GM12873 (cell line): ENCODE results near the gene TRAF3.

Experiments used
- CTCF ChIP-seq: IDR thresholded peaks from 2 replicates; pipeline ENCODE4 v1.5.1; 2012; ENCODE audit warnings: low read depth, mild to moderate bottlenecking, moderate library complexity, low read length, control low read depth; ENCODE audit not compliant: insufficient read depth; ENCODE audit errors: missing control alignments

The TRAF3 gene

DNA sequence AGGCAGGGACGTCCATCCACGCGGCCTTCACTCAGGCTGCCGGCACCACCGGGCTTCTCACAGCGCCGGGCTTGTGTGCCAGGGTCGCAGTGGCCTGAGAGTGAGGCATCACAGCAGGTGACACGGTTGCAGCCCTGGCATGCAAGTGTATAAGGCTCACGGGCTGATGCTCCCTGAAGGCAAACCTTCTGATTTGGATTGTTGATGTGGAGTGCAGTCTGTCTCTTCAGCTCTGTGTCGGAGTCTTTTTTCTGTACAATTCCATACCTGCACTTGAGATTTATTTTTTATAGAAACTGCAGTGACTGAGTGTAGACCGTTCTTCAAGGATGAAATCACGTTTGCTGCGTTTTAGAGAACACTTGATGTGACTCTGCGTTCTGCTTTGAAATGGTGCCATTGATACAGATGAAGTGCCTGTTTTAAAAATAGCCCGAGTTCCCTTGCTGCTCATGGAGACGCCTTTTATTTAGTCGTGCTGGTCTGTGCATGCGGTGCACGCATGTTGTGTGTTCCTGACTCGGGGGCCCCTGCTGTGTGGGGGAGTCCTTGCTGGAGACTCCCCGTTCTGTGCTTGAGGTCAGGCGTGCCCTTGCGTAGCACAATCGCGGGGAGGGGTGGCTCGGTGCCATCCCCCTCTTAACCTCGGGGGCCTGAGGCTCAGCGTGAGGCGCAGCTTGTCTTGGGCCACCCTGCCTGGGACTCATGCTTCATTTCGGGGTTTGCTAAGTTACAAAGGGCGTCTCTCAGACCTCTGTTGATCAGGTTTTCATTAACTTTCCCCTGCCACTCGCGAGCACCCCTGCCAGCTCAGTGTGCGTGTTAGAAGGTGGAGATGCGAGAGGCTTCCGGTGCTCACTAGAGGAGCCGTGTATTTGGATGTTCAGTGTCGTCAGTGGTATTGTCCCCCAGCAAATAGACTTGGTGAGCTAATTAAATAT is 123.7 kb downstream of the TRAF3 start:
- TF ChIP-seq CTCF = no peak

GRCh38 chr14:102901633-102902032 is 124.4 kb downstream of the TRAF3 start:
- TF ChIP-seq CTCF = no peak

DNA sequence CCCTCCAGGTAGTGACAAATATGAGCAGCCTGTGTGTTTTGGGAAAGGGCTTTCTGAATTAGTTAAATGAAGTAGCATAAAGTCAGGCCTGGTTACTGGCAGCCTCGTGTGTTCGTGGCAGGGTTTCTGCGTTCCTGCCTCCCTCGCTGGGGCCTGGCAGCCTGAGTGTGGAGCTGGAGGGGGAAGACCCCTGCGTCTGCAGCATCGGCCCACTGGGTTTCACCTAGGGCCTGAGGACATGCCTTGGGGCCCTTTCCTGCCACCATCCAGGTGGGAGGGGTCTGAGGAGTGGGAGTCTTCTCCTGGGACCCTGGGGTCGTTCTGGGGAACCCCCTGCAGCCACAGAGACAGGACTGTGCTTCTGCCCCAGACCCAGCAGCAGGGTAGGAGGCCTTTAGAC is 124.8 kb downstream of the TRAF3 start:
- TF ChIP-seq CTCF = no peak

- TF ChIP-seq CTCF = no peak
These were observed 125.4 kb downstream of the TRAF3 start for GRCh38 chr14:102902523-102903247.

GRCh38 chr14:102903248-102903888 is 126.1 kb downstream of the TRAF3 start:
- TF ChIP-seq CTCF = no peak

DNA sequence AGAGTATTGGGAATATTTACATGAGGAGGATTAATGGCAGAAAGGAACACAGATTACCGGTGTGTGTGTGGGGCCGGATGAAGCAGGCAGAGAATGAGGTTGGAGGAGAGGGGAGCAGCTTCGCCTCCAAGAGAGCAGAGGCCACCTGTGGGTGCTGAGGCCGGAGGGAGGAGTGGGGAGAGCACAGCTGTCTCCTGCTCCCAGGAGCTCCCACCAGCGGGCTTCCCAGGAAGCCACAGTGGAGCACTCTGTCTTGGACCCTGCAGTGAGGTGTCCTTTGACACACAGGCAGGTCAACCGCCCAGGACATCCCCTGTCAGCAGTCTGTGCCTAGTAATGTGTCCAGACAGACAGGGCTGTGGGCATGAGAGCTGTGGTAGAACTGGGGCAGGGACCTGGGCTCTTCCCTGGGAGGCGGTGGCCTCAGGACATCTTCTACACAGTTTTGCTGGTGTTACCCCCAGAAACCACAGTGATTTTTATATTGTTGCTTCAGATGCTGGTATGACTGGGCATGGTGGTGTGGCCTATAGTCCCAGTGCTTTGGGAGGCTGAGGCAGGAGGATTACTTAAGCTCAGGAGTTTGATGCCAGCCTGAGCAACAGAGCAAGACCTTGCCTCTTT is 126.8 kb downstream of the TRAF3 start:
- no peak for TF ChIP-seq CTCF
